Measurements from ENCODE around the gene GRM7.

DNA sequence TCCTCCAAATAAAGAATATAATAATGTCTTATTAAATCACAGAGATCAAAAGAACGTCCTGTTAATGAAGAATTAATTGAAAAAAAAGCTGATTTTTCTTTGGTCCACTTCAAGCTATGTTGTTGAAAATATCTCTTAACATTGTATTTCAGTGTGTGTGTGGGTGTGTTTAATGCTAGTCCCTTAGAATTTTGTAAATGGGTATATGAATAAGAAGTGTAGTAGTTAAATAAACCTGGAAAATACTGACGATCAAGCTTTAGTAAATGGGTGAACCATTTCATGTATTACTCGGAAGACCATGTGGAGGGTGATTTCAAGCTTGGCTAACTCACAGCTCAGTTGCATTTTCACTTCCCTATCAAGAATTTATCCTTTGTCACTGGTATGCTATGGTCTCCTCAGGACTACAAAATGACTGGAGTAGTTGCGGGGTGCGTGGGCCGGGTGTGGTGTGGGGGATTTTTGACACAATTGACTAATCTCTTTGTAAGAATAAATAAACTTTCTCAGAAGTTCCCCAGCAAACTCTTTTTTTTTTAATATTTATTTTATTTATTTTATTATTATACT lies 586.4 kb downstream of the GRM7 start:
- no peak for TF ChIP-seq CTCF (IDR thresholded peaks at IDR 0.05)
- no peak for TF ChIP-seq POLR2A (IDR thresholded peaks at IDR 0.05)
